Measurements from ENCODE around the gene MPST.

- TF ChIP-seq CTCF (IDR thresholded peaks at IDR 0.05) (no peak), POLR2A (IDR thresholded peaks at IDR 0.05) (no peak)
These were observed 8.1 kb upstream of the MPST start for GRCh38 chr22:37011472-37011871.

Data from adrenal gland (tissue), 5 donors.